ENCODE measurements around the gene ZIC1. TPM values are rescaled to one million over a fixed set of nuclear protein-coding genes. Genes with fewer than 3 reads are reported as not detected.

The ZIC1 gene
- polyA plus RNA-seq, 1 experiment: 28.5 TPM

- no peak for DNase-seq (ENCODE audit: low read depth)
- no peak for TF ChIP-seq CTCF (IDR thresholded peaks at IDR 0.05; ENCODE audit: insufficient read depth, low read depth, low read length)
- Histone ChIP-seq H3K4me3 (ENCODE audit: low read depth, low read length) (no peak overlapping the region), H3K36me3 (ENCODE audit: control insufficient read depth, insufficient read depth, low read length) (peaks cover 2% of the 10 kb centered on the region), H3K27me3 (ENCODE audit: control insufficient read depth, insufficient read depth, low read length) (peaks cover 11% of the 10 kb centered on the region; the same call in 1 of the 2 replicates)
- POLR2A ChIA-PET: no interaction called here
- CTCF ChIA-PET: no interaction called here
Measured at GRCh38 chr3:147396712-147397046, 12.5 kb upstream of the ZIC1 start.

GRCh38 chr3:147397155-147397874 is 11.8 kb upstream of the ZIC1 start:
- Histone ChIP-seq H3K27me3 (ENCODE audit: control insufficient read depth, insufficient read depth, low read length) (peaks cover 11% of the 10 kb centered on the region; the same call in 1 of the 2 replicates), H3K36me3 (ENCODE audit: control insufficient read depth, insufficient read depth, low read length) (peaks cover 2% of the 10 kb centered on the region), H3K4me3 (ENCODE audit: low read depth, low read length) (no peak overlapping the region)
- no peak for DNase-seq (ENCODE audit: low read depth)
- no peak for TF ChIP-seq CTCF (IDR thresholded peaks at IDR 0.05; ENCODE audit: insufficient read depth, low read depth, low read length)
- CTCF ChIA-PET: interaction anchor here (0.9 kb wide), 1 partner anchor 14 kb away, joined by 3 read pairs; no protein-coding TSS in a partner anchor
- POLR2A ChIA-PET: no interaction called here

- Histone ChIP-seq H3K27me3 (ENCODE audit: control insufficient read depth, insufficient read depth, low read length) (peaks cover 11% of the 10 kb centered on the region; the same call in 1 of the 2 replicates), H3K4me3 (ENCODE audit: low read depth, low read length) (no peak overlapping the region), H3K36me3 (ENCODE audit: control insufficient read depth, insufficient read depth, low read length) (peaks cover 2% of the 10 kb centered on the region)
- no peak for DNase-seq (ENCODE audit: low read depth)
- ChIA-PET POLR2A (no interaction called here), CTCF (interaction anchor here (0.9 kb wide), 1 partner anchor 13 kb away, joined by 3 read pairs; no protein-coding TSS in a partner anchor)
- TF ChIP-seq CTCF (IDR thresholded peaks at IDR 0.05; ENCODE audit: insufficient read depth, low read depth, low read length): no peak
Measured at GRCh38 chr3:147397875-147398812, 11.0 kb upstream of the ZIC1 start.

GRCh38 chr3:147398813-147399534 is 10.2 kb upstream of the ZIC1 start:
- TF ChIP-seq CTCF (IDR thresholded peaks at IDR 0.05; ENCODE audit: insufficient read depth, low read depth, low read length): no peak
- no peak for DNase-seq (ENCODE audit: low read depth)
- Histone ChIP-seq H3K27me3 (ENCODE audit: control insufficient read depth, insufficient read depth, low read length) (peaks cover 9% of the 10 kb centered on the region; the same call in 1 of the 2 replicates), H3K36me3 (ENCODE audit: control insufficient read depth, insufficient read depth, low read length) (peaks cover 2% of the 10 kb centered on the region), H3K4me3 (ENCODE audit: low read depth, low read length) (no peak overlapping the region)
- ChIA-PET POLR2A (interaction anchor here (0.6 kb wide), 1 partner anchor 20 kb away, joined by 3 read pairs; no protein-coding TSS in a partner anchor), CTCF (interaction anchor here (0.7 kb wide), 1 partner anchor 581 kb away, joined by 3 read pairs; no protein-coding TSS in a partner anchor)

All from BJ (cell line).